Lung (tissue), 12 donors: ENCODE data around the gene PRKCH. TPM values are rescaled to one million over a fixed set of nuclear protein-coding genes. Genes with fewer than 3 reads are reported as not detected.

Experiments used
- ATAC-seq: fragments of 200-7000 bp; cut with Tn5 transposase; one replicate; pipeline ENCODE4 v1.9.1; 2020; ENCODE audit warnings: moderate number of reproducible peaks; ENCODE audit not compliant: insufficient read depth, low FRiP score
- DNase-seq, 3 donors: peaks; one replicate each; pipeline ENCODE4 v3.0.0-alpha.2; 2013 to 2017
- H3K27ac ChIP-seq, 2 donors: one replicate each; pipeline ENCODE4 v1.5.1; 2013; ENCODE audit warnings: mild to moderate bottlenecking in 2 of 2, moderate library complexity in 2 of 2, control low read depth in 1 of 2, inconsistent platforms in 1 of 2, low read depth in 1 of 2, low read length in 1 of 2
- H3K27me3 ChIP-seq, 3 donors: one replicate each; pipeline ENCODE4 v1.5.1; 2013; ENCODE audit warnings: low read length in 2 of 3; ENCODE audit not compliant: control insufficient read depth in 3 of 3, insufficient read depth in 3 of 3
- H3K36me3 ChIP-seq, 4 donors: one replicate each; pipeline ENCODE4 v1.5.1; 2013; ENCODE audit warnings: low read length in 4 of 4, mild to moderate bottlenecking in 1 of 4, moderate library complexity in 1 of 4; ENCODE audit not compliant: control insufficient read depth in 4 of 4, insufficient read depth in 4 of 4
- H3K4me1 ChIP-seq, 5 donors: one replicate each; pipeline ENCODE4 v1.5.1; 2013; ENCODE audit warnings: low read length in 5 of 5, mild to moderate bottlenecking in 2 of 5, moderate library complexity in 1 of 5; ENCODE audit not compliant: control insufficient read depth in 5 of 5, insufficient read depth in 5 of 5
- H3K4me3 ChIP-seq: one replicate; pipeline ENCODE4 v1.5.1; 2013; ENCODE audit warnings: mild to moderate bottlenecking, control low read depth, moderate library complexity
- H3K9ac ChIP-seq, 2 donors: one replicate each; pipeline ENCODE4 v1.5.1; 2013; ENCODE audit warnings: low read length in 2 of 2, control low read depth in 1 of 2; ENCODE audit not compliant: insufficient read depth in 1 of 2
- H3K9me3 ChIP-seq, 4 donors: one replicate each; pipeline ENCODE4 v1.5.1; 2013; ENCODE audit warnings: low read length in 3 of 4, mild to moderate bottlenecking in 1 of 4, moderate library complexity in 1 of 4; ENCODE audit not compliant: control insufficient read depth in 4 of 4, insufficient read depth in 3 of 4
- CTCF ChIP-seq: IDR thresholded peaks from 2 replicates; pipeline ENCODE4 v1.5.1; 2012; ENCODE audit warnings: mild to moderate bottlenecking; ENCODE audit errors: control extremely low read depth, extremely low read depth
- WGBS, 2 donors: extraction: QIAGEN DNeasy Blood & Tissue Kit; methylation state at CpG; one replicate each; pipeline ENCODE4 v1.1.7; 2013; 5-methylcytosine and 5-hydroxymethylcytosine counted together
- polyA plus RNA-seq, 2 donors: library from polyadenylated mRNA; stranded (reverse); fragments of 200-250 nt; gene quantifications; one replicate each; pipeline ENCODE4 v1.2.1, GENCODE V29; 2013
- total RNA-seq, 2 donors: library from RNA; depleted of rRNA in 1 of 2; stranded (reverse); fragments of >200 nt in 1 of 2; gene quantifications; one replicate each; pipeline ENCODE4 v1.2.1, GENCODE V29; 2014 to 2021
- donor health status: control.
- donor health status: control.
- donor health status: Bipolar disorder and iron deficiency.
- donor health status: healthy.
- donor health status: DM: yes; HTN: yes; CAD: no.

PRKCH gene
- total and polyA plus RNA-seq, 4 donors, result 12.9 to 126 (median 51.4) TPM

- DNase-seq (no peak), ATAC-seq (no peak)
- Histone ChIP-seq H3K9ac (no peak overlapping the region), H3K9me3 (no peaks in the 10 kb centered on the region), H3K27ac (peak overlapping the region in 1 of 2 donors; percentile 59), H3K4me1 (peaks cover 0 to 25% (median 21%) of the 10 kb centered on the region in 5 donors), H3K4me3 (no peak overlapping the region), H3K27me3 (no peaks in the 10 kb centered on the region), H3K36me3 (no peaks in the 10 kb centered on the region)
- TF ChIP-seq CTCF, result no peak
- 93 to 96% methylated on average over 7 of the region's 7 CpGs for WGBS, 2 donors
Measured at GRCh38 chr14:61563162-61563511, 241.8 kb downstream of the PRKCH start.

GRCh38 chr14:61563880-61564617 is 242.7 kb downstream of the PRKCH start:
- 90 to 96% methylated on average over 6 of the region's 6 CpGs for WGBS, 2 donors
- H3K9me3 ChIP-seq, result no peaks in the 10 kb centered on the region
- H3K9ac ChIP-seq, result no peak overlapping the region
- H3K4me1 ChIP-seq, result peaks cover 0 to 31% (median 23%) of the 10 kb centered on the region in 5 donors
- no peaks in the 10 kb centered on the region for H3K27me3 ChIP-seq
- no peak for TF ChIP-seq CTCF
- ATAC-seq (no peak), DNase-seq (no peak)
- H3K4me3 ChIP-seq, result no peak overlapping the region
- H3K27ac ChIP-seq, result peak overlapping the region; percentile 1 to 24
- H3K36me3 ChIP-seq, result no peaks in the 10 kb centered on the region

GRCh38 chr14:61564618-61565091 is 243.3 kb downstream of the PRKCH start:
- no peak for TF ChIP-seq CTCF
- H3K4me3 ChIP-seq, result no peak overlapping the region
- H3K9ac ChIP-seq, result no peak overlapping the region
- no peaks in the 10 kb centered on the region for H3K36me3 ChIP-seq
- ATAC-seq (no peak), DNase-seq (no peak)
- peaks cover 0 to 37% (median 25%) of the 10 kb centered on the region in 5 donors for H3K4me1 ChIP-seq
- no peaks in the 10 kb centered on the region for H3K9me3 ChIP-seq
- H3K27me3 ChIP-seq, result no peaks in the 10 kb centered on the region
- peak overlapping the region in 1 of 2 donors; percentile 37 for H3K27ac ChIP-seq
- 65 to 72% methylated on average over 6 of the region's 6 CpGs for WGBS, 2 donors

- Histone ChIP-seq H3K9me3 (no peaks in the 10 kb centered on the region), H3K27me3 (no peaks in the 10 kb centered on the region), H3K36me3 (no peaks in the 10 kb centered on the region), H3K4me3 (no peak overlapping the region), H3K9ac (no peak overlapping the region), H3K4me1 (peaks cover 0 to 37% (median 30%) of the 10 kb centered on the region in 5 donors), H3K27ac (no peak overlapping the region)
- TF ChIP-seq CTCF, result no peak
- DNase-seq (no peak), ATAC-seq (no peak)
Measured at GRCh38 chr14:61565181-61565580, 243.8 kb downstream of the PRKCH start.
